ENCODE results near the gene REEP3.
"Not testable (repeated sequence)": the region's sequence is repeated elsewhere in the genome, so short reads cannot be mapped to it uniquely, and the experiment has no call there.

Gene REEP3

GRCh38 chr10:63520500-63521415 is at the start of gene REEP3:
Gene REEP3 (plus strand): TSS chr10:63521401. CDS start chr10:63521546, 145 bp downstream.
- peak; percentile 6 to 59 for DNase-seq

- no peak for DNase-seq
Observed at GRCh38 chr10:63474488-63474887, 46.7 kb upstream of the REEP3 start.

GRCh38 chr10:63477927-63478326 is 43.3 kb upstream of the REEP3 start:
- no peak for DNase-seq

- no peak for DNase-seq
Observed at GRCh38 chr10:63478564-63478963, 42.6 kb upstream of the REEP3 start.

- DNase-seq, result no peak
Observed at GRCh38 chr10:63480237-63480636, 41.0 kb upstream of the REEP3 start.

GRCh38 chr10:63481815-63482421 is 39.3 kb upstream of the REEP3 start:
- DNase-seq, result no peak

- DNase-seq, result no peak
Observed at GRCh38 chr10:63483983-63484382, 37.2 kb upstream of the REEP3 start.

- DNase-seq, result no peak
Observed at GRCh38 chr10:63487990-63488389, 33.2 kb upstream of the REEP3 start.

- DNase-seq, result no peak
Observed at GRCh38 chr10:63489838-63490237, 31.4 kb upstream of the REEP3 start.

- DNase-seq, result no peak
Observed at GRCh38 chr10:63491588-63492316, 29.4 kb upstream of the REEP3 start.

- not testable (repeated sequence) for DNase-seq
Observed at GRCh38 chr10:63492317-63492690, 28.9 kb upstream of the REEP3 start.

GRCh38 chr10:63493004-63493403 is 28.2 kb upstream of the REEP3 start:
- no peak for DNase-seq

GRCh38 chr10:63494951-63495350 is 26.2 kb upstream of the REEP3 start:
- no peak for DNase-seq

- no peak for DNase-seq
Observed at GRCh38 chr10:63496561-63496960, 24.6 kb upstream of the REEP3 start.

- no peak for DNase-seq
Observed at GRCh38 chr10:63497321-63497720, 23.9 kb upstream of the REEP3 start.

- no peak for DNase-seq
Observed at GRCh38 chr10:63498665-63499064, 22.5 kb upstream of the REEP3 start.

- DNase-seq, result not testable (repeated sequence)
Observed at GRCh38 chr10:63500551-63500950, 20.6 kb upstream of the REEP3 start.

GRCh38 chr10:63501954-63502353 is 19.2 kb upstream of the REEP3 start:
- no peak for DNase-seq

- DNase-seq, result no peak
Observed at GRCh38 chr10:63502832-63503231, 18.4 kb upstream of the REEP3 start.

- no peak for DNase-seq
Observed at GRCh38 chr10:63503395-63503794, 17.8 kb upstream of the REEP3 start.

GRCh38 chr10:63504145-63504881 is 16.9 kb upstream of the REEP3 start:
- DNase-seq, result no peak

GRCh38 chr10:63505562-63505961 is 15.6 kb upstream of the REEP3 start:
- no peak for DNase-seq

GRCh38 chr10:63506554-63506953 is 14.6 kb upstream of the REEP3 start:
- no peak for DNase-seq

Measured in stimulated activated CD4-positive, alpha-beta T cell treated with anti-CD3 and anti-CD28 coated beads, Interleukin-4, amount 100 ng/mL, for 4 hours (primary cell).